LNCAP (cell line): ENCODE results near the gene GPER1.

Source experiments
- CTCF ChIP-seq: fragments of 450-650 bp; IDR thresholded peaks from 2 replicates; pipeline ENCODE4 v1.5.1; 2017; ENCODE audit warnings: mild to moderate bottlenecking

GPER1 gene

GRCh38 chr7:1097120-1097504 is 9.2 kb downstream of the GPER1 start:
- TF ChIP-seq CTCF, result no peak

- TF ChIP-seq CTCF, result no peak
Observed at GRCh38 chr7:1098243-1099153, 10.6 kb downstream of the GPER1 start.

- TF ChIP-seq CTCF, result no peak
Observed at GRCh38 chr7:1099154-1099542, 11.2 kb downstream of the GPER1 start.

- no peak for TF ChIP-seq CTCF
Observed at GRCh38 chr7:1099637-1100036, 11.7 kb downstream of the GPER1 start.

GRCh38 chr7:1100386-1100785 is 12.5 kb downstream of the GPER1 start:
- no peak for TF ChIP-seq CTCF

GRCh38 chr7:1100834-1101562 is 13.1 kb downstream of the GPER1 start:
- no peak for TF ChIP-seq CTCF

- TF ChIP-seq CTCF, result no peak
Observed at GRCh38 chr7:1101563-1102431, 13.9 kb downstream of the GPER1 start.
